IMR-90 (cell line): ENCODE measurements around the gene H3-3A. TPM values are rescaled to one million over a fixed set of nuclear protein-coding genes. Genes with fewer than 3 reads are reported as not detected.
A peak's percentile ranks its signal among the peaks of the same experiment; 100 is the strongest.

ENCODE experiments used
- ATAC-seq: fragments of 200-7000 bp; cut with Tn5 transposase; 2 replicates; pipeline ENCODE4 v1.9.1; 2020; ENCODE audit warnings: low read depth, mild to moderate bottlenecking, moderate library complexity
- Bru-seq: library from RNA; stranded (reverse); fragments of 400-500 nt; gene quantifications from one replicate; lab custom pipeline; 2021; lab: Mats Ljungman, UMichigan
- BruChase-seq, 2 experiments: library from RNA; stranded (reverse); fragments of 400-500 nt; gene quantifications; one replicate each; lab custom pipeline; 2021; lab: Mats Ljungman, UMichigan
- BruUV-seq: library from RNA; stranded (reverse); fragments of 400-500 nt; replicated peaks from 2 replicates; lab custom pipeline; 2021; lab: Mats Ljungman, UMichigan
- CTCF ChIA-PET: fragments of 300-600 bp; formaldehyde crosslinking; extraction: SDS; loops from one replicate; lab custom pipeline; 2021; ENCODE audit warnings: antibody characterized with exemption; lab: Yijun Ruan, JAX
- POLR2A ChIA-PET: fragments of 300-600 bp; sonication (Branson Sonifier 250); formaldehyde crosslinking; loops from one replicate; lab custom pipeline; 2022; ENCODE audit warnings: antibody characterized with exemption; ENCODE audit not compliant: unreplicated experiment; lab: Charles Lee
- DNase-seq: peaks from one replicate; pipeline ENCODE4 v3.0.0; 2013
- H2AFZ ChIP-seq: replicated peaks from 2 replicates; pipeline ENCODE3; 2013; ENCODE audit warnings: low read length, mild to moderate bottlenecking; ENCODE audit not compliant: poor library complexity
- H2AK5ac ChIP-seq: 2 replicates; pipeline ENCODE4 v1.6.1; 2013; ENCODE audit warnings: low read depth, low read length, inconsistent platforms
- H2AK9ac ChIP-seq: replicated peaks from 2 replicates; pipeline ENCODE3; 2013; ENCODE audit warnings: mild to moderate bottlenecking, low read depth, low read length, moderate library complexity; ENCODE audit not compliant: poor library complexity
- H2BK120ac ChIP-seq: 2 replicates; pipeline ENCODE4 v1.6.1; 2013; ENCODE audit warnings: low read depth, low read length, inconsistent platforms
- H2BK15ac ChIP-seq: 3 replicates; pipeline ENCODE4 v1.6.1; 2013; ENCODE audit warnings: low read depth, low read length, inconsistent platforms
- H2BK20ac ChIP-seq: 2 replicates; pipeline ENCODE4 v1.6.1; 2013; ENCODE audit warnings: low read depth, mild to moderate bottlenecking, inconsistent platforms, low read length, moderate library complexity
- H2BK5ac ChIP-seq: 2 replicates; pipeline ENCODE4 v1.6.1; 2013; ENCODE audit warnings: mild to moderate bottlenecking, low read depth, low read length, inconsistent platforms; ENCODE audit not compliant: poor library complexity, severe bottlenecking
- H3K14ac ChIP-seq: replicated peaks from 2 replicates; pipeline ENCODE4 v1.6.1; 2013; ENCODE audit warnings: low read depth, low read length, inconsistent platforms
- H3K18ac ChIP-seq: 2 replicates; pipeline ENCODE4 v1.6.1; 2013; ENCODE audit warnings: low read depth, low read length, control low read depth
- H3K23ac ChIP-seq: 2 replicates; pipeline ENCODE4 v1.6.1; 2013; ENCODE audit warnings: low read depth, low read length, inconsistent platforms
- H3K27ac ChIP-seq: 2 replicates; pipeline ENCODE4 v1.5.1; 2013; ENCODE audit warnings: mild to moderate bottlenecking, control low read depth, low read length; ENCODE audit not compliant: insufficient read depth
- H3K27me3 ChIP-seq: 2 replicates; pipeline ENCODE4 v1.6.1; 2013; ENCODE audit warnings: low read length; ENCODE audit not compliant: control insufficient read depth, insufficient read depth
- H3K36me3 ChIP-seq: 2 replicates; pipeline ENCODE4 v1.6.1; 2013; ENCODE audit warnings: low read length, mixed read lengths; ENCODE audit not compliant: control insufficient read depth, insufficient read depth
- H3K4ac ChIP-seq: 2 replicates; pipeline ENCODE4 v1.6.1; 2013; ENCODE audit warnings: low read depth, low read length, inconsistent platforms
- H3K4me1 ChIP-seq: 2 replicates; pipeline ENCODE4 v1.6.1; 2013; ENCODE audit warnings: low read length, mixed read lengths; ENCODE audit not compliant: control insufficient read depth, insufficient read depth
- H3K4me2 ChIP-seq: 2 replicates; pipeline ENCODE4 v1.6.1; 2013; ENCODE audit warnings: low read depth, mild to moderate bottlenecking, control low read depth, low read length, moderate library complexity
- H3K4me3 ChIP-seq: 2 replicates; pipeline ENCODE4 v1.5.1; 2013; ENCODE audit warnings: low read depth, mild to moderate bottlenecking, control low read depth, low read length, moderate library complexity; ENCODE audit not compliant: insufficient read depth
- H3K56ac ChIP-seq: 2 replicates; pipeline ENCODE4 v1.6.1; 2013; ENCODE audit warnings: low read length, inconsistent platforms; ENCODE audit not compliant: insufficient read depth; ENCODE audit errors: extremely low read depth
- H3K79me1 ChIP-seq, 2 experiments: 2 replicates each; pipeline ENCODE4 v1.6.1; 2013; ENCODE audit warnings: low read length in 2 of 2, inconsistent platforms in 1 of 2, low read depth in 1 of 2
- H3K9ac ChIP-seq: 2 replicates; pipeline ENCODE4 v1.6.1; 2013; ENCODE audit warnings: low read depth, low read length, control low read depth
- H3K9me1 ChIP-seq: 2 replicates; pipeline ENCODE4 v1.6.1; 2013; ENCODE audit warnings: low read length, inconsistent platforms; ENCODE audit not compliant: insufficient read depth
- H3K9me3 ChIP-seq: 2 replicates; pipeline ENCODE4 v1.6.1; 2013; ENCODE audit warnings: low read length; ENCODE audit not compliant: control insufficient read depth, insufficient read depth
- H4K20me1 ChIP-seq: 2 replicates; pipeline ENCODE4 v1.6.1; 2013; ENCODE audit warnings: low read length, inconsistent platforms; ENCODE audit not compliant: insufficient read depth
- H4K5ac ChIP-seq: 2 replicates; pipeline ENCODE4 v1.6.1; 2013; ENCODE audit warnings: mild to moderate bottlenecking, low read depth, low read length, control low read depth
- H4K8ac ChIP-seq, 2 experiments: 2 replicates each; pipeline ENCODE4 v1.6.1; 2013; ENCODE audit warnings: low read depth in 2 of 2, low read length in 2 of 2, control low read depth in 1 of 2, inconsistent platforms in 1 of 2
- H4K91ac ChIP-seq: 2 replicates; pipeline ENCODE4 v1.6.1; 2013; ENCODE audit warnings: low read depth, low read length, inconsistent platforms; ENCODE audit not compliant: insufficient read depth
- MAFK ChIP-seq: IDR thresholded peaks from 2 replicates; pipeline ENCODE4 v1.6.1; 2012; ENCODE audit warnings: low read depth, low read length, improper control_type of control experiment
- POLR2A ChIP-seq: IDR thresholded peaks from 2 replicates; pipeline ENCODE4 v1.6.1; 2012; ENCODE audit warnings: mild to moderate bottlenecking, low read depth, low read length
- SMC3 ChIP-seq: fragments of 150-350 bp; IDR thresholded peaks from 2 replicates; pipeline ENCODE4 v1.6.1; 2016; ENCODE audit warnings: low read depth, mild to moderate bottlenecking, antibody characterized with exemption, low read length, moderate library complexity
- WGBS, 2 experiments: methylation state at CpG; one replicate each; pipeline versions ENCODE4 v1.1.5 to v1.1.7; 2013; ENCODE audit warnings: missing lambda C conversion rate in 2 of 2; ENCODE audit not compliant: insufficient read length in 1 of 2; ENCODE audit errors: extremely low coverage in 2 of 2; 5-methylcytosine and 5-hydroxymethylcytosine counted together
- dilution Hi-C: fragments of 300-500 bp; cut with HindIII; formaldehyde crosslinking; loops from one replicate; pipeline ENCODE4 v1.14.3; 2018; ENCODE audit warnings: low sequenced_read_pairs; ENCODE audit not compliant: unreplicated experiment
- in situ Hi-C: fragments of 300-500 bp; cut with MboI; formaldehyde crosslinking; loops from 3 replicates; pipeline ENCODE4 v1.14.3; 2019; ENCODE audit warnings: low sequenced_read_pairs, inconsistent platforms, mixed read lengths
- intact Hi-C: fragments of 100-400 bp; cut with micrococcal nuclease; formaldehyde crosslinking; loops from 2 replicates; pipeline ENCODE4 v1.10.0; 2022
- long read RNA-seq: library from polyadenylated mRNA; unstranded; transcript quantifications from one replicate; pipeline ENCODE4 v2.0.0, GENCODE V29; 2021; ENCODE audit not compliant: unreplicated experiment
- polyA plus RNA-seq, 3 experiments: library from polyadenylated mRNA; depleted of rRNA; stranded (reverse); fragments of >200 nt; gene quantifications; 2 replicates each; pipeline ENCODE4 v1.2.3, GENCODE V29; 2012; ENCODE audit warnings: low replicate concordance in 1 of 3
- total RNA-seq: library from RNA; depleted of rRNA; stranded (reverse); fragments of >200 nt; gene quantifications from 2 replicates; pipeline ENCODE4 v1.2.3, GENCODE V29; 2012; rRNA removed
- TF ChIP-seq, protein P1 (sequence below): fragments of 150-350 bp; IDR thresholded peaks from 2 replicates; pipeline ENCODE4 v1.6.1; 2016; ENCODE audit warnings: low read depth, mild to moderate bottlenecking, low read length, moderate library complexity, borderline replicate concordance
- TF ChIP-seq, protein P2 (sequence below): fragments of 150-350 bp; IDR thresholded peaks from 2 replicates; pipeline ENCODE4 v1.6.1; 2017; ENCODE audit warnings: mild to moderate bottlenecking, antibody characterized with exemption, low read length, low read depth
- TF ChIP-seq, protein P3 (sequence below): conservative IDR thresholded peaks from 2 replicates; pipeline ENCODE4 v1.5.1; 2012; ENCODE audit warnings: mild to moderate bottlenecking, low read depth, low read length, improper control_type of control experiment

Gene H3-3A
- total RNA-seq (171 and 188 TPM in 2 replicates), polyA plus RNA-seq (2012; rRNA removed) (253 and 256 TPM in 2 replicates), Bru-seq, nascent RNA (percentile 89 among the genes with signal in this experiment), BruChase-seq, experiment 1, labeled RNA remaining after a 6-hour chase (percentile 86 among the genes with signal in this experiment), BruChase-seq, experiment 2, labeled RNA remaining after a 2-hour chase (percentile 79 among the genes with signal in this experiment)
- polyA plus RNA-seq (2012; cell fraction: cytosol; rRNA removed): 141 and 209 TPM in 2 replicates
- polyA plus RNA-seq (2012; cell fraction: nucleus; rRNA removed; ENCODE audit: low replicate concordance): 46.9 and 78.7 TPM in 2 replicates
- long read RNA-seq, transcript H3F3A-203 (4 exons, 1,088 nt): major isoform, 120 of 136 reads
- long read RNA-seq, partial matches to known transcripts: 8 of 136 reads
- long read RNA-seq, other reads (novel, unspliced or antisense): 6 of 136 reads

DNA sequence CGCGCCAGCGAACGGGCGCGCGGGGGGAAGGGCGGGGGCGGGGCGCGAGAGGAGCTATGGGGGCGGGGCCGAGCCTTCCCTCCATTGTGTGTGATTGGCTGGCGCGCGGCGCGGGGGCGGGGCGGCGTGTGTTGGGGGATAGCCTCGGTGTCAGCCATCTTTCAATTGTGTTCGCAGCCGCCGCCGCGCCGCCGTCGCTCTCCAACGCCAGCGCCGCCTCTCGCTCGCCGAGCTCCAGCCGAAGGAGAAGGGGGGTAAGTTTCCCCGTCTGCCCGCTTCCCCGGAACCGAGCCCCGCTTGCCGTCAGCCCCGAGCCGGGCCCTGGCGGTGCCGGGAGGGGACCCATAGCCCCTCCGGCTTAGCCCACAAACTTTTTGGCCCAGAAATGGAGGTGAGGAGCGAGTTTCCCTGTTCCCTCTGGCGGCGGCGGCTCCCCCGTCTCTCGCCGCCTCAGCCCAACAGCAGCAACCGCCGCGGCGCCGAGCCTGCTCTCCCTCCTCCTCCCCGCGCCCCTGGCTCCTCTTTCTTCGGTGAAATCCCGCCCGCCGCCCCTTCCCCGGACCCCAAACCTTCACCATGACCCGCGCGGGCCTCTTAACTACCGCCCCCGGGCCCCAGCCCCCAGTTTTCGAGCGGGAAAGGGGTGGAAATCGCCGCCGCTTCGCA is at the start of gene H3-3A:
Gene H3-3A (plus strand): TSS at position 159 of the 666 bp plus-strand sequence. CDS start 1,636 bp downstream, outside the sequence.
- dilution Hi-C loops: no loop called here
- ATAC-seq: peak; percentile 88
- peak within 1 kb of the TSS; percentile 37 for H2AK5ac ChIP-seq
- H2BK15ac ChIP-seq: no peak within 1 kb of the TSS
- peak within 1 kb of the TSS; percentile 94 for H2AK9ac ChIP-seq
- H2BK5ac ChIP-seq: peak within 1 kb of the TSS; percentile 78
- peak within 1 kb of the TSS; percentile 96 for H3K4me2 ChIP-seq
- no peaks in the 10 kb centered on the region for H3K27me3 ChIP-seq
- H3K9me3 ChIP-seq: no peaks in the 10 kb centered on the region
- peak within 1 kb of the TSS; percentile 74 for H3K4ac ChIP-seq
- peaks cover 0 to 22% of the 10 kb centered on the region in 2 experiments; a peak in 3 of 4 replicates for H3K79me1 ChIP-seq
- BruUV-seq: TSS peak; percentile 71
- peak within 1 kb of the TSS; percentile 55 to 79 for H4K8ac ChIP-seq
- peaks cover 5% of the 10 kb centered on the region for H3K36me3 ChIP-seq
- intact Hi-C loops: loop anchor here (2.0 to 5.0 kb wide), 2 partner anchors 64 to 135 kb away; partner anchors contain the start of gene SDE2
- H4K91ac ChIP-seq: peak within 1 kb of the TSS; percentile 70
- in situ Hi-C loops: no loop called here
- peak within 1 kb of the TSS; percentile 92 for H4K5ac ChIP-seq
- DNase-seq: peak; percentile 90
- peak within 1 kb of the TSS; percentile 53 for H2BK120ac ChIP-seq
- ChIA-PET POLR2A (interaction anchor here (0.6 to 1.2 kb wide), 3 partner anchors 21 to 295 kb away, joined by 3 to 4 read pairs (median 3); no protein-coding TSS in a partner anchor), CTCF (no interaction called here)
- peak within 1 kb of the TSS; percentile 98 for H2AFZ ChIP-seq
- H2BK20ac ChIP-seq: no peak within 1 kb of the TSS
- H4K20me1 ChIP-seq: peaks cover 50% of the 10 kb centered on the region
- WGBS, 2 experiments: 0% methylated on average over 12 of the region's 78 CpGs; no CpG with 5 or more reads in 1 of the 2 experiments
- peak within 1 kb of the TSS; percentile 90 for H3K56ac ChIP-seq
- H3K4me3 ChIP-seq: peak within 1 kb of the TSS; percentile 95
- H3K18ac ChIP-seq: peak within 1 kb of the TSS; percentile 59
- H3K14ac ChIP-seq: peak within 1 kb of the TSS; percentile 87
- peak within 1 kb of the TSS; percentile 96 for H3K23ac ChIP-seq
- H3K9ac ChIP-seq: peak within 1 kb of the TSS; percentile 95
- H3K27ac ChIP-seq: peak within 1 kb of the TSS; percentile 97
- peak; percentile 92 for TF ChIP-seq POLR2A
- no peak for TF ChIP-seq SMC3
- TF ChIP-seq, protein P1, sequence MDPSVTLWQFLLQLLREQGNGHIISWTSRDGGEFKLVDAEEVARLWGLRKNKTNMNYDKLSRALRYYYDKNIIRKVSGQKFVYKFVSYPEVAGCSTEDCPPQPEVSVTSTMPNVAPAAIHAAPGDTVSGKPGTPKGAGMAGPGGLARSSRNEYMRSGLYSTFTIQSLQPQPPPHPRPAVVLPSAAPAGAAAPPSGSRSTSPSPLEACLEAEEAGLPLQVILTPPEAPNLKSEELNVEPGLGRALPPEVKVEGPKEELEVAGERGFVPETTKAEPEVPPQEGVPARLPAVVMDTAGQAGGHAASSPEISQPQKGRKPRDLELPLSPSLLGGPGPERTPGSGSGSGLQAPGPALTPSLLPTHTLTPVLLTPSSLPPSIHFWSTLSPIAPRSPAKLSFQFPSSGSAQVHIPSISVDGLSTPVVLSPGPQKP: no peak
- TF ChIP-seq MAFK: no peak
- TF ChIP-seq, protein P2, sequence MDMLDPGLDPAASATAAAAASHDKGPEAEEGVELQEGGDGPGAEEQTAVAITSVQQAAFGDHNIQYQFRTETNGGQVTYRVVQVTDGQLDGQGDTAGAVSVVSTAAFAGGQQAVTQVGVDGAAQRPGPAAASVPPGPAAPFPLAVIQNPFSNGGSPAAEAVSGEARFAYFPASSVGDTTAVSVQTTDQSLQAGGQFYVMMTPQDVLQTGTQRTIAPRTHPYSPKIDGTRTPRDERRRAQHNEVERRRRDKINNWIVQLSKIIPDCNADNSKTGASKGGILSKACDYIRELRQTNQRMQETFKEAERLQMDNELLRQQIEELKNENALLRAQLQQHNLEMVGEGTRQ: peak; percentile 27; the same call in 1 of the 2 replicates
- TF ChIP-seq, protein P3, sequence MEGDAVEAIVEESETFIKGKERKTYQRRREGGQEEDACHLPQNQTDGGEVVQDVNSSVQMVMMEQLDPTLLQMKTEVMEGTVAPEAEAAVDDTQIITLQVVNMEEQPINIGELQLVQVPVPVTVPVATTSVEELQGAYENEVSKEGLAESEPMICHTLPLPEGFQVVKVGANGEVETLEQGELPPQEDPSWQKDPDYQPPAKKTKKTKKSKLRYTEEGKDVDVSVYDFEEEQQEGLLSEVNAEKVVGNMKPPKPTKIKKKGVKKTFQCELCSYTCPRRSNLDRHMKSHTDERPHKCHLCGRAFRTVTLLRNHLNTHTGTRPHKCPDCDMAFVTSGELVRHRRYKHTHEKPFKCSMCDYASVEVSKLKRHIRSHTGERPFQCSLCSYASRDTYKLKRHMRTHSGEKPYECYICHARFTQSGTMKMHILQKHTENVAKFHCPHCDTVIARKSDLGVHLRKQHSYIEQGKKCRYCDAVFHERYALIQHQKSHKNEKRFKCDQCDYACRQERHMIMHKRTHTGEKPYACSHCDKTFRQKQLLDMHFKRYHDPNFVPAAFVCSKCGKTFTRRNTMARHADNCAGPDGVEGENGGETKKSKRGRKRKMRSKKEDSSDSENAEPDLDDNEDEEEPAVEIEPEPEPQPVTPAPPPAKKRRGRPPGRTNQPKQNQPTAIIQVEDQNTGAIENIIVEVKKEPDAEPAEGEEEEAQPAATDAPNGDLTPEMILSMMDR: no peak
- H3K9me1 ChIP-seq: 0 out of 2 replicates have a peak, but pooled peaks cover 4% of the 10 kb centered on the region
- peaks cover 2% of the 10 kb centered on the region for H3K4me1 ChIP-seq
